Sigmoid colon (tissue), 4 donors: Measurements from ENCODE around the gene RECK.

Experiments
- CTCF ChIP-seq, 4 experiments: fragments of 450-650 bp in 3 of 4; fragments of 200-600 bp in 1 of 4; IDR thresholded peaks; one replicate each; pipeline ENCODE4 v1.5.1; 2016 to 2019; ENCODE audit warnings: antibody characterized with exemption in 4 of 4, mild to moderate bottlenecking in 3 of 4, moderate library complexity in 2 of 4
- POLR2A ChIP-seq, 2 donors: fragments of 450-650 bp; IDR thresholded peaks; one replicate each; pipeline ENCODE4 v1.6.1; 2016; ENCODE audit warnings: antibody characterized with exemption in 2 of 2, mild to moderate bottlenecking in 2 of 2, moderate library complexity in 2 of 2
- POLR2AphosphoS5 ChIP-seq, 4 donors: sonication (generic); formaldehyde crosslinking; IDR thresholded peaks; one replicate each; pipeline ENCODE4 v1.6.1; 2017; ENCODE audit warnings: antibody characterized with exemption in 4 of 4

GRCh38 chr9:36165826-36166167 lies 129.1 kb downstream of the RECK start:
- TF ChIP-seq POLR2A (IDR thresholded peaks at IDR 0.05): no peak
- TF ChIP-seq POLR2AphosphoS5 (IDR thresholded peaks at IDR 0.05): no peak
- no peak for TF ChIP-seq CTCF (IDR thresholded peaks at IDR 0.05)
